ENCODE measurements around the gene ISX. TPM values are rescaled to one million over a fixed set of nuclear protein-coding genes. Genes with fewer than 3 reads are reported as not detected.

Gene ISX
- total and polyA plus RNA-seq, 9 of the 15 experiments (the other 6 are each of a cell fraction or from before 2014, with no cell fraction given), result 0.03 to 0.36 (median 0.07) TPM

DNA sequence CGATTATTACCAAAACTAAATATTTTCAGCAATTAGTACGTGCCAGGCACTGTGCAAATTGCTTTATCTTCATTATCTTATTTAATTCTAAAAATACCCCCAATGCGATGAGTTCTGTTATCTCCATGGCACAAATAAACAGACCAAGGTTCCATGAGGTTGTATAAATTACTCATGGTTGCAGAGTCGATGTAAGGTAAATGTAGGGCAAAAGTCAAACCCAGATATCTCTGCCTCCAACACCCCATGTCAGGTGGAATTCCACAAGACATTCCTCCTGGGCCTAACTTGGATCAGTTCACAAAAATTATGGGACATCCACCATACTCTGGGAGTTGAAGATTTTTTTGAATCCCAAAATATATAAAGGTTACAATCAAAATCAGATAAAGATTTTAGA, 43.7 kb downstream of the ISX start:
- Histone ChIP-seq H3K27ac (ENCODE audit: extremely low read depth, low read depth, low read length) (no peak overlapping the region), H3K9me1 (ENCODE audit: control insufficient read depth, insufficient read depth, low read length) (no peaks in the 10 kb centered on the region), H3K4me2 (ENCODE audit: insufficient read depth, low read length) (no peak overlapping the region), H2AFZ (ENCODE audit: low read depth, low read length) (no peak overlapping the region), H3K27me3 (ENCODE audit: control insufficient read depth in 2 of 2, insufficient read depth in 2 of 2, low read length in 2 of 2) (no peaks in the 10 kb centered on the region), H3K9me3 (replicated peaks; ENCODE audit: control insufficient read depth, insufficient read depth, low read depth, low read length) (no peaks in the 10 kb centered on the region; the same call in 1 of the 2 replicates), H3K9ac (ENCODE audit: insufficient read depth in 1 of 2, low read depth in 2 of 2, low read length in 2 of 2) (no peak overlapping the region), H3K4me3 (no peak overlapping the region), H3K79me2 (ENCODE audit: control insufficient read depth, insufficient read depth, low read length) (no peaks in the 10 kb centered on the region), H3K36me3 (ENCODE audit: control insufficient read depth, insufficient read depth, low read length) (no peaks in the 10 kb centered on the region), H3K4me1 (replicated peaks in 1 of 2; ENCODE audit: control insufficient read depth in 2 of 2, insufficient read depth in 2 of 2, low read length in 2 of 2) (no peaks in the 10 kb centered on the region), H4K20me1 (replicated peaks; ENCODE audit: control insufficient read depth, insufficient read depth, low read length) (no peaks in the 10 kb centered on the region)
- ATAC-seq (no peak), FAIRE-seq (no peak), DNase-seq (ENCODE audit: extremely low read depth in 1 of 4, low spot score in 3 of 4) (no peak)
- ChIA-PET CTCF (ENCODE audit: low intra/inter-chr PET ratio) (no interaction called here), POLR2A (no interaction called here)
- intact Hi-C loops (cut with micrococcal nuclease), result no loop called here
- BruUV-seq (replicated peaks), result no TSS peak
- WGBS (ENCODE audit: insufficient coverage, low coverage, missing lambda C conversion rate), result 27% methylated on average over 4 of the region's 4 CpGs
- TF ChIP-seq MED1 (CRISPR knock-in tag; IDR thresholded peaks at IDR 0.05; ENCODE audit: borderline replicate concordance), result no peak
- TF ChIP-seq MEF2A (IDR thresholded peaks at IDR 0.05; ENCODE audit: control insufficient read depth, low read depth, low read length), result no peak
- TF ChIP-seq E4F1 (CRISPR knock-in tag; IDR thresholded peaks at IDR 0.05; ENCODE audit: borderline replicate concordance), result no peak
- no peak for TF ChIP-seq CHAMP1 (IDR thresholded peaks at IDR 0.05)
- TF ChIP-seq GTF2A2 (tag; IDR thresholded peaks at IDR 0.05), result no peak
- no peak for TF ChIP-seq ZNF239 (CRISPR knock-in tag; IDR thresholded peaks at IDR 0.05)
- TF ChIP-seq, protein P1, sequence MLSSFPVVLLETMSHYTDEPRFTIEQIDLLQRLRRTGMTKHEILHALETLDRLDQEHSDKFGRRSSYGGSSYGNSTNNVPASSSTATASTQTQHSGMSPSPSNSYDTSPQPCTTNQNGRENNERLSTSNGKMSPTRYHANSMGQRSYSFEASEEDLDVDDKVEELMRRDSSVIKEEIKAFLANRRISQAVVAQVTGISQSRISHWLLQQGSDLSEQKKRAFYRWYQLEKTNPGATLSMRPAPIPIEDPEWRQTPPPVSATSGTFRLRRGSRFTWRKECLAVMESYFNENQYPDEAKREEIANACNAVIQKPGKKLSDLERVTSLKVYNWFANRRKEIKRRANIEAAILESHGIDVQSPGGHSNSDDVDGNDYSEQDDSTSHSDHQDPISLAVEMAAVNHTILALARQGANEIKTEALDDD (IDR thresholded peaks at IDR 0.05), result no peak
- no peak for TF ChIP-seq SP2 (IDR thresholded peaks at IDR 0.05; ENCODE audit: extremely low read depth, low read depth, low read length, poor library complexity, severe bottlenecking)
- no peak for TF ChIP-seq ZNF507 (tag; conservative IDR thresholded peaks at IDR 0.05)
- TF ChIP-seq MEF2D (tag; conservative IDR thresholded peaks at IDR 0.05; ENCODE audit: low read depth), result no peak
- TF ChIP-seq DIDO1 (tag; IDR thresholded peaks at IDR 0.05; ENCODE audit: low read depth), result no peak
- TF ChIP-seq CHD1 (IDR thresholded peaks at IDR 0.05; ENCODE audit: low read length), result no peak
- in situ Hi-C loops (cut with MboI), result no loop called here
